NCI-H1694 treated with DMSO at 0.1 percent for 48 hours (cell line): Measurements from ENCODE around the gene WFS1.

Experiments used
- DNase-seq: peaks from one replicate; lab custom pipeline; 2025; lab: John Stamatoyannopoulos, UW

The WFS1 gene

DNA sequence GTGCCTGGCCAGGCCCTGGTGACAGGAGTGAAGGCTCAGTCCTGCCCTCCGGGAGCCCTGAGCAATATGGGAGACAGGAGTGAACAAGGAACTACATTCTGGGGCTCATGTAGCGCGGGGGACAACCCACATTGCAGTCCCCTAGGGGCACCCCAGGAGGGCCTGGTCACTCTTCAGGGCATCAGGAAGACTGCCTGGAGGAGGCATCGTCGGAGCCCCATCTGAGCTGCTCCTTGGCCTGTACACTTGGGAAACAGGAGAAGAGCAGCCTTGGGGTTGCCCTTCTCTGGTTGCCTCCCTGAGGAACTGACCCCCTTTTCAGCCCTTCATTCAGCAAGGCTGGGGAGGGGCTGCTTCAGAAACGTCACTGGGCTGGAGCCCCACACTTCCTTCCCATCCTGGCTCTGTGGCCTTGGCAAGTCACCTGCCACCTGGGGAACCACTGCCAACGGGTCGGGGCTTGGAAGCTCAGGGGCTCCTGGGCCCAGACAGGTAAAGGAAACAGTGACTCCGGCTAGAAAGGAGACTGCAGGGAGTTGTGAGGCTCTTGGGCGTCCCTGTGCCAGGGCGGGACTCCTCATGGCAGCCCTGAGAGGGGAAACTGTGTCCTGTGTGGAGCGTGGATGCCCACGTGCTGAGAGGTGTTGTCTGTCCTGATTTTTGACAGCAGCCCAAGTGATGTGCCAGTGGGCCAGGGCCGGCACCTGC, 10.1 kb downstream of the WFS1 start:
- no peak for DNase-seq

DNA sequence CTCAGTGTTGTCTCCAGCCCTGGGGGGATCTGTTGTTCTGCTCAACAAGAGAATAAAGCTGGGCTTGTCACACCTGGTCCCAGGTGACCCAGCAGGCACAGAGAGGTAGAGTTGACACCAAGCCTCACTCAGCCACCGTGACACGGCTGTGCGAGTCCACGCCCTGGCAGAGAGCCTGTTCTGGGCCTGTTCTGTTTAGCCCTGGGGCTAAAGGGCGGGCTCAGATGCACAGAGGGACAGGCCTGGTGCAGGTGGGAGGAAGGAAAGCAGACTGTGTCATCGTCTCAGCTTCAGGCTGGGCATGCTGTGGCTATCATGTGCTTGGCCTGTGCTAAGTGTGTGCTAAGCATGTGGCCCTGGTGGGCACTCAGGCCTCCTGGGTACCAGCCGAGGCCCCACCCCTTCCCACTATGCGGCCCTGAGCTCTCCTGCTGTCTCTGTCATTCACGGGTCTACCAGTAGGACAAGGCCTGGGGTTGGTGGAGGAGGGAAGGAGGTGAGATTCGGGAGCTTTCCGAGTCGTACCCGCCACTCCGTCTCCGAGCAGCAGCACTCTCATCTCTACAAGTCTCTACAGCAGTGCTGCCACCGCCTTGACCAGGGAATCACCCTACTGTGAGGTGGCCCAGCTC, 10.8 kb downstream of the WFS1 start:
- no peak for DNase-seq

DNA sequence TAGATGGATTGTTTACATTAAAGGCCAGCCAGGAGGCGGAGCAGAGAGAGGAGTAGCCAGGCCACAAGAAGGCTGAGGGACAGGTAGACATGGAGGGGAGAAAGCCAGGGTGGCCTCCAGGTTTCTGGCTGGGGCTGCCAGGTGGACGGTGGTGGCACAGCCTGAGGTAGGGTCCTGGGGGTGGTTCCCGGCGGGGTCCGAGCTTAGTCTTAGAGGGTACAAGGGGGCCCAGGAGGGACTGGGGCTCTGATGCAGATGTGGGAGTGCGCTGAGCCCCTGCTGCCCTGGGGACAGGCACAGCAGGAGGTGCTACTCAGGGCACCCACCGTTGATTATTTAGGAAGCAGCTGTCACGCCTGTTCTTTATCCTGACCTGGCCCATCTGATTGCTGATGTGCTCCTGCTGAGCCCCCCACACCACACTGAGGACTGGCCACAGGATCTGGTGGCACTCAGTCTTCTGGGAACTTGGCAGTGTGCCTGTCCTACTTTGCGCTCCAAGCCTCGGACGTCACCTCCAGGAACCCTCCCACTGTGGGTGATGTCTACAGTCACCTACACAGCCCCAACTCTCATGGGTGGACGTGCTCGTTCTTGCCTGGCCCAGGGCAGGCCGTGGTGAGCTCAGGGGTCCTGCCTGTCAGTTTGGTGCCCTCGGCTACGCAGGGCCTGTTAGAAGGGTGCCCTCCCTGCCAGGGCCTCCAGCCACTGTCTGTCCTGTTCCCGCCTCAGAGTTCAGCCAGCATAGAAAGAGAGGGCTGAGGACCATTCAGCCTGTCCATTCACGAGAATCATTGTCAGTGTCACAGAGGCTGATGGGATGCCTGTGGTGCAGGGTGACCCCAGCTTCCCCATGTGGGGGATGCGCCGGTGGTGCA, 12.0 kb downstream of the WFS1 start:
- no peak for DNase-seq

- no peak for DNase-seq
Observed at GRCh38 chr4:6282314-6282771, 12.7 kb downstream of the WFS1 start.

DNA sequence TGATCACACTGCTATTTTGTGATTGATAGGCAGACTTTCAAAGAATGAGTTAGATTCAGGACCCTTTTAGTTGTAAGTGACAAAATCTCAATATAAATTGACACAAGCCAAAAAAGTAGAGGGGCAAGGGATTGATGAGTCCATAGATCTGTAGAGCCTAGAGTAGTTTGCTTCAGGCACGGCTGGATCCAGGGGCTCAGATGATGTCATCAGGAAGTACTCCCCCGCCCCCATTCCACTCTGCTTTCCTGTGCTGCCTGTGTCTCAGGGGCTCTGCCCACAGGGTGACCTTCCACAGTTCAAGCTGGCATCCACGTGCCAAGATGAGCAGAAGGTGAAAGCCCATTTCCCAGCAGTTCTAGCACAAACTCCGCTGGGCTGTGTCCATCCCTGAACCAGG, 13.6 kb downstream of the WFS1 start:
- DNase-seq = no peak

GRCh38 chr4:6287017-6287788, 17.6 kb downstream of the WFS1 start:
- no peak for DNase-seq

GRCh38 chr4:6288342-6288741, 18.7 kb downstream of the WFS1 start:
- no peak for DNase-seq

GRCh38 chr4:6288871-6289270, 19.2 kb downstream of the WFS1 start:
- DNase-seq = no peak

DNA sequence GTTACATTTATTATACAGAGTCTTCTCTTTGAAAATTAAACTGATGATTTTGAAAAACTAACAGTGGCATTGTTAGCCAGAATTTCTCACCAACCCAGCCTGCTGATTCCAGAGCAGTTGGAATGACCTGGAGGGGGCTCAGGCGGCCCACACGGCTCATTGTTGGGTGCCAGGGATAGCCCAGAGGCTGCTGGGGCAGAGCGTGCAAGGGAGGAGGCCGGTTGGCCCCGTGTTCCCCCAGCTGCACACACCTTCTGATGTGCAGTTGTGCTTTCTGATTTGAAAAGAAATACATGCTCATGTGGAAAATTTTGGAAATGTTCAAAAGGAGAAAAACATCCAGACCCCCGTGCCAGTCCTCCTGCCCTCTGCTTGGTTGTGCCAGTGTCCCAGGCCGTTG, 20.6 kb downstream of the WFS1 start:
- no peak for DNase-seq

DNA sequence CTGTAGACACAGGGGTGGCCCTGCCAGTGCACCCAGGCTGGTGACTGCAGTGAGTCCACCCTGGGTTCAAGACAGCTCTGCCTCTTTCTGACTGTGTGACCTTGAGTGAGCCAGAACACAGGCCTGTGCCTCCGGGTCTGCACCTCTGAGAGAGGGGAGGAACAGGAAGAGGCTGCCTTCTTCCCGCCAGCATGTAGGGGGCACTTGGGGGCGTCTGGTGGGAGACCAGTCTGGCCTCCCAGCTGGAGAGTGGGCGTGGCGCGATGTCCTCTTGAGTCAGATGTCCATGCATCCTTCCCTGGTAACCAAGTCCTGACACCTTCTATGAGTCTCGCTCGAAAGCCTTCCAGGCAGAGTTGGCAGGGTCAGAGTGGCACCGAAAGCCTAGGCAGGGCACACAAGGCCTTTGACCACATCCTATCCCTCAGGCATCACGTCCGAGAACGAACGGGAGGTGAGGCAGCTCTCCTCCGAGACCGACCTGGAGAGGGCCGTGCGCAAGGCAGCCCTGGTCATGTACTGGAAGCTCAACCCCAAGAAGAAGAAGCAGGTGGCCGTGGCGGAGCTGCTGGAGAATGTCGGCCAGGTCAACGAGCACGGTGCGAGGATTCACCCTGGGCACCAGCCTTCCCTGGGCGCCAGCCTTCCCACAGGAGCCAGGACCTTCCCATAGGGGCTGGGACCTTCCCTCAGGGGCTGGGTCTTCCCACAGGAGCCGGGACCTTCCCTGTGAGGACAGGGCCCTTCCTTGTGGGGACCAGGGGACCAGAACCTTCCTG, 21.3 kb downstream of the WFS1 start:
- DNase-seq = no peak

- no peak for DNase-seq
Observed at GRCh38 chr4:6291784-6292297, 22.2 kb downstream of the WFS1 start.

DNA sequence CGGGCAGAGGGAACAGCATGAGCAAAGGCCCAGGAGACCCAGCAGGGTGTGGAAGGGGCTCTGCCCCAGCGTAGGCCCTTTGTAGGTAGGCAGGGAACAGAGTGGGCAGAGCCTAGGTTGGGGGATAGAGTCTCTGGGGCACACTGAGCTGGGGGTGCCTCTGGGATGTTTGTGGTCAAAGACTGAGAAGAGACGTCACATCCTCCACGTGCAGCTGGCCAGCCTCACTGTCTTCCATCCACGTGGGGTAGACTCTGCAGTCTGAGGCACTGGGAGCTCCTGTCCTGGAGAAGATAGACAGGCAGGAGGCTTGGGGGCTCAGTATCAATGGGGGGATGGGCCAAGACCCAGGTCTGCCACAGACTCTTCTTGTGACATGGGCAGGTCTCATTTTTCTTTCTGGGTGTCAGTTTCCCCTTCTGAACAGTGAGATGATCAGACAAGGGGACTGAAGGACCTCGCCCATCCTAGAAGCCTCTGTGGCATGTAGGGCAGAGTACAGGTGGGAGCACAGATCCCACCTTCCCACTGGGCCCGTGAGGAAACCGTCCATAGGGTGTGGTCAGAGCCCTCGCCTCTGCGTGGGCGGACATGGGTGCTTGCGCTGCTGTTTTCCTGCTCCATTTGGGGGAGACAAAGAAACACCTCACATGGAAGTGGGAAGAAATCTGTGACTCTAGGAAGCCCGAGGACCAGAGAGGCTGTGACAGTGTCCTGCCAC, 22.9 kb downstream of the WFS1 start:
- no peak for DNase-seq

GRCh38 chr4:6293097-6293445, 23.4 kb downstream of the WFS1 start:
- DNase-seq = no peak

- no peak for DNase-seq
Observed at GRCh38 chr4:6293661-6294060, 24.0 kb downstream of the WFS1 start.

DNA sequence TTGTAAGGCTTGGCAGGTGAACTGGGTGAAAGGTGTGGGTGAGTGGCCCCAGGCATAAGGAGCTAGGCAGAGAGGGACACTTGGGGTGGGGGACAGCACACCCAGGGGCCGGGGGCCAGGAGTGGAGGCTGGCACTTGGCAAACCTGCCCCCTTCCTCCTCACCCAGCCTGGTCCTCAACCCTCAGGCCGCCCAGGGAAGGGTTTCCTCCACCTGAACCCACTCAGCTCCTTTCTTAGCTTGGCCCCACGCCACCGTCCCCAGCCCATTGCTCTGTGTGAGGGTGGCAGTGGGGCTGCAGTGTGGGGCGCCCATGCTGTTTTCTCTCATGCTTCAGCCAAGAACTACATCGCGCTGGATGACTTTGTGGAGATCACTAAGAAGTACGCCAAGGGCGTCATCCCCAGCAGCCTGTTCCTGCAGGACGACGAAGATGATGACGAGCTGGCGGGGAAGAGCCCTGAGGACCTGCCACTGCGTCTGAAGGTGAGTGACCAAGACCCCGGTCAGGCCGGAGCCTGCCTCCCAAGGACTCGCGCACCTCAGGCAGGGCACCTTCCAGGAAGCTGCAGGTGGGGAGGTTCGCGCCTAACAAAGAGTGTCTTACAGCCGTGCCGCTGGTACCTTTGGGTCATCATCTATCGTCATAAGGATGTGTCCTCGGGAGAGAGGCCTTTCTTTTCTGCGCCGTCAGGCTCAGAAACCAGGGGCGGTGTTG, 25.2 kb downstream of the WFS1 start:
- no peak for DNase-seq

- no peak for DNase-seq
Observed at GRCh38 chr4:6295495-6295894, 25.8 kb downstream of the WFS1 start.

GRCh38 chr4:6296026-6296425, 26.4 kb downstream of the WFS1 start:
- no peak for DNase-seq

GRCh38 chr4:6297266-6297815, 27.7 kb downstream of the WFS1 start:
- DNase-seq = no peak

GRCh38 chr4:6298035-6298434, 28.4 kb downstream of the WFS1 start:
- peak; percentile 8 for DNase-seq

GRCh38 chr4:6298852-6299251, 29.2 kb downstream of the WFS1 start:
- no peak for DNase-seq
